PFSK-1 (cell line): ENCODE results near the gene OLIG1.

Experiments used
- FOXP2 ChIP-seq: optimal IDR thresholded peaks from 2 replicates; pipeline ENCODE3; 2011; ENCODE audit warnings: borderline replicate concordance, control low read depth, inconsistent platforms; ENCODE audit not compliant: insufficient read depth; ENCODE audit errors: extremely low read length, extremely low read depth
- POLR2AphosphoS5 ChIP-seq: IDR thresholded peaks from 2 replicates; pipeline ENCODE4 v1.6.1; 2012; ENCODE audit warnings: low read depth, mild to moderate bottlenecking, control low read depth, low read length, moderate library complexity
- SIN3A ChIP-seq: IDR thresholded peaks from 2 replicates; pipeline ENCODE4 v1.6.1; 2012; ENCODE audit warnings: mild to moderate bottlenecking, low read length, moderate library complexity, borderline replicate concordance; ENCODE audit not compliant: insufficient read depth
- TAF1 ChIP-seq: IDR thresholded peaks from 2 replicates; pipeline ENCODE4 v1.6.1; 2012; ENCODE audit warnings: low read length, control low read depth, borderline replicate concordance; ENCODE audit not compliant: insufficient read depth
- TF ChIP-seq, protein P1 (sequence below), 2 experiments: IDR thresholded peaks; 2 replicates each; pipeline versions ENCODE4 v1.6.1 to v1.8.0; 2011 to 2012; ENCODE audit warnings: low read depth in 2 of 2, low read length in 2 of 2, control low read depth in 1 of 2, inconsistent platforms in 1 of 2, mild to moderate bottlenecking in 1 of 2, moderate library complexity in 1 of 2; ENCODE audit not compliant: insufficient read depth in 1 of 2

The OLIG1 gene

DNA sequence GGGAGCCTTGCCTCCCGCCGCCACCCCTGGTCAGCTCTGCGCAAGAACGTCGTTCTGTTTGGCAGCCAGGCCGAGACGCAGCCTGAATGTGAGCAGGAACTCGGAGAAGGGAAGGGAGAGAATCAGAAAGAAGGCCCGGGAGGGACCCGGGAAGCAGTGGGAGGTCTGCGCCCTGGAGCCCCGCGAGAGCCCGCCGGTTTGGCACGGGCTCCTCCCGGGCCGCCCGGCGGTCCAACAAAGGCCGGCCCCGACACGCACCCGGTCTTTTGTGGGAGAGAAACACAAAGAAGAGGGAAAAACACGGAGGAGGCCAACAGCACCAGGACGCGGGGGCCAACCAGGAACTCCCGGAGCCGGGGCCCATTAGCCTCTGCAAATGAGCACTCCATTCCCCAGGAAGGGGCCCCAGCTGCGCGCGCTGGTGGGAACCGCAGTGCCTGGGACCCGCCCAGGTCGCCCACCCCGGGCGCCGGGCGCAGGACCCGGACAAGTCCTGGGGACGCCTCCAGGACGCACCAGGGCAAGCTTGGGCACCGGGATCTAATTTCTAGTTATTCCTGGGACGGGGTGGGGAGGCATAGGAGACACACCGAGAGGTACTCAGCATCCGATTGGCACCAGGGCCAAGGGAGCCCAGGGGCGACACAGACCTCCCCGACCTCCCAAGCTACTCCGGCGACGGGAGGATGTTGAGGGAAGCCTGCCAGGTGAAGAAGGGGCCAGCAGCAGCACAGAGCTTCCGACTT lies 46.9 kb upstream of the OLIG1 start:
- no peak for TF ChIP-seq SIN3A
- TF ChIP-seq FOXP2, result no peak
- TF ChIP-seq, protein P1, sequence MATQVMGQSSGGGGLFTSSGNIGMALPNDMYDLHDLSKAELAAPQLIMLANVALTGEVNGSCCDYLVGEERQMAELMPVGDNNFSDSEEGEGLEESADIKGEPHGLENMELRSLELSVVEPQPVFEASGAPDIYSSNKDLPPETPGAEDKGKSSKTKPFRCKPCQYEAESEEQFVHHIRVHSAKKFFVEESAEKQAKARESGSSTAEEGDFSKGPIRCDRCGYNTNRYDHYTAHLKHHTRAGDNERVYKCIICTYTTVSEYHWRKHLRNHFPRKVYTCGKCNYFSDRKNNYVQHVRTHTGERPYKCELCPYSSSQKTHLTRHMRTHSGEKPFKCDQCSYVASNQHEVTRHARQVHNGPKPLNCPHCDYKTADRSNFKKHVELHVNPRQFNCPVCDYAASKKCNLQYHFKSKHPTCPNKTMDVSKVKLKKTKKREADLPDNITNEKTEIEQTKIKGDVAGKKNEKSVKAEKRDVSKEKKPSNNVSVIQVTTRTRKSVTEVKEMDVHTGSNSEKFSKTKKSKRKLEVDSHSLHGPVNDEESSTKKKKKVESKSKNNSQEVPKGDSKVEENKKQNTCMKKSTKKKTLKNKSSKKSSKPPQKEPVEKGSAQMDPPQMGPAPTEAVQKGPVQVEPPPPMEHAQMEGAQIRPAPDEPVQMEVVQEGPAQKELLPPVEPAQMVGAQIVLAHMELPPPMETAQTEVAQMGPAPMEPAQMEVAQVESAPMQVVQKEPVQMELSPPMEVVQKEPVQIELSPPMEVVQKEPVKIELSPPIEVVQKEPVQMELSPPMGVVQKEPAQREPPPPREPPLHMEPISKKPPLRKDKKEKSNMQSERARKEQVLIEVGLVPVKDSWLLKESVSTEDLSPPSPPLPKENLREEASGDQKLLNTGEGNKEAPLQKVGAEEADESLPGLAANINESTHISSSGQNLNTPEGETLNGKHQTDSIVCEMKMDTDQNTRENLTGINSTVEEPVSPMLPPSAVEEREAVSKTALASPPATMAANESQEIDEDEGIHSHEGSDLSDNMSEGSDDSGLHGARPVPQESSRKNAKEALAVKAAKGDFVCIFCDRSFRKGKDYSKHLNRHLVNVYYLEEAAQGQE (IDR thresholded peaks at IDR 0.05; ENCODE audit: insufficient read depth in 1 of 2, low read depth in 2 of 2, low read length in 2 of 2), result no peak
- no peak for TF ChIP-seq POLR2AphosphoS5
- TF ChIP-seq TAF1, result no peak

DNA sequence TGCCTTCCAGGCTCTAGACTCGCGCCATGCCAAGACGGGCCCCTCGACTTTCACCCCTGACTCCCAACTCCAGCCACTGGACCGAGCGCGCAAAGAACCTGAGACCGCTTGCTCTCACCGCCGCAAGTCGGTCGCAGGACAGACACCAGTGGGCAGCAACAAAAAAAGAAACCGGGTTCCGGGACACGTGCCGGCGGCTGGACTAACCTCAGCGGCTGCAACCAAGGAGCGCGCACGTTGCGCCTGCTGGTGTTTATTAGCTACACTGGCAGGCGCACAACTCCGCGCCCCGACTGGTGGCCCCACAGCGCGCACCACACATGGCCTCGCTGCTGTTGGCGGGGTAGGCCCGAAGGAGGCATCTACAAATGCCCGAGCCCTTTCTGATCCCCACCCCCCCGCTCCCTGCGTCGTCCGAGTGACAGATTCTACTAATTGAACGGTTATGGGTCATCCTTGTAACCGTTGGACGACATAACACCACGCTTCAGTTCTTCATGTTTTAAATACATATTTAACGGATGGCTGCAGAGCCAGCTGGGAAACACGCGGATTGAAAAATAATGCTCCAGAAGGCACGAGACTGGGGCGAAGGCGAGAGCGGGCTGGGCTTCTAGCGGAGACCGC lies 46.3 kb upstream of the OLIG1 start:
- TF ChIP-seq, protein P1 (IDR thresholded peaks at IDR 0.05; ENCODE audit: insufficient read depth in 1 of 2, low read depth in 2 of 2, low read length in 2 of 2), result no peak
- no peak for TF ChIP-seq TAF1
- TF ChIP-seq FOXP2, result no peak
- TF ChIP-seq SIN3A, result no peak
- no peak for TF ChIP-seq POLR2AphosphoS5

DNA sequence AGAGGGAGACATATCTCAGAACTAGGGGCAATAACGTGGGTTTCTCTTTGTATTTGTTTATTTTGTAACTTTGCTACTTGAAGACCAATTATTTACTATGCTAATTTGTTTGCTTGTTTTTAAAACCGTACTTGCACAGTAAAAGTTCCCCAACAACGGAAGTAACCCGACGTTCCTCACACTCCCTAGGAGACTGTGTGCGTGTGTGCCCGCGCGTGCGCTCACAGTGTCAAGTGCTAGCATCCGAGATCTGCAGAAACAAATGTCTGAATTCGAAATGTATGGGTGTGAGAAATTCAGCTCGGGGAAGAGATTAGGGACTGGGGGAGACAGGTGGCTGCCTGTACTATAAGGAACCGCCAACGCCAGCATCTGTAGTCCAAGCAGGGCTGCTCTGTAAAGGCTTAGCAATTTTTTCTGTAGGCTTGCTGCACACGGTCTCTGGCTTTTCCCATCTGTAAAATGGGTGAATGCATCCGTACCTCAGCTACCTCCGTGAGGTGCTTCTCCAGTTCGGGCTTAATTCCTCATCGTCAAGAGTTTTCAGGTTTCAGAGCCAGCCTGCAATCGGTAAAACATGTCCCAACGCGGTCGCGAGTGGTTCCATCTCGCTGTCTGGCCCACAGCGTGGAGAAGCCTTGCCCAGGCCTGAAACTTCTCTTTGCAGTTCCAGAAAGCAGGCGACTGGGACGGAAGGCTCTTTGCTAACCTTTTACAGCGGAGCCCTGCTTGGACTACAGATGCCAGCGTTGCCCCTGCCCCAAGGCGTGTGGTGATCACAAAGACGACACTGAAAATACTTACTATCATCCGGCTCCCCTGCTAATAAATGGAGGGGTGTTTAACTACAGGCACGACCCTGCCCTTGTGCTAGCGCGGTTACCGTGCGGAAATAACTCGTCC lies 45.5 kb upstream of the OLIG1 start:
- no peak for TF ChIP-seq POLR2AphosphoS5
- TF ChIP-seq TAF1, result no peak
- TF ChIP-seq, protein P1 (IDR thresholded peaks at IDR 0.05; ENCODE audit: insufficient read depth in 1 of 2, low read depth in 2 of 2, low read length in 2 of 2), result no peak
- no peak for TF ChIP-seq SIN3A
- no peak for TF ChIP-seq FOXP2

DNA sequence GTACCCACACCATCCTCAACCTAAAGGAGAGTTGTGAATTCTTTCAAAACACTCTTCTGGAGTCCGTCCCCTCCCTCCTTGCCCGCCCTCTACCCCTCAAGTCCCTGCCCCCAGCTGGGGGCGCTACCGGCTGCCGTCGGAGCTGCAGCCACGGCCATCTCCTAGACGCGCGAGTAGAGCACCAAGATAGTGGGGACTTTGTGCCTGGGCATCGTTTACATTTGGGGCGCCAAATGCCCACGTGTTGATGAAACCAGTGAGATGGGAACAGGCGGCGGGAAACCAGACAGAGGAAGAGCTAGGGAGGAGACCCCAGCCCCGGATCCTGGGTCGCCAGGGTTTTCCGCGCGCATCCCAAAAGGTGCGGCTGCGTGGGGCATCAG lies 44.8 kb upstream of the OLIG1 start:
- TF ChIP-seq FOXP2 (no peak), TAF1 (no peak), SIN3A (no peak), POLR2AphosphoS5 (no peak)
- TF ChIP-seq, protein P1 (IDR thresholded peaks at IDR 0.05; ENCODE audit: insufficient read depth in 1 of 2, low read depth in 2 of 2, low read length in 2 of 2), result no peak
